ENCODE measurements around the gene TAS1R1.
A peak's percentile ranks its signal among the peaks of the same experiment; 100 is the strongest.

Gene TAS1R1

GRCh38 chr1:6612641-6613360, 57.7 kb downstream of the TAS1R1 start:
- Histone ChIP-seq H3K4me3 (peak overlapping the region; percentile 95), H3K36me3 (ENCODE audit: insufficient read depth, low read length) (peaks cover 15% of the 10 kb centered on the region), H3K27ac (peak overlapping the region; percentile 42; the same call in 1 of the 2 replicates), H3K9me3 (ENCODE audit: low read depth, low read length) (no peaks in the 10 kb centered on the region), H3K9ac (ENCODE audit: insufficient read length) (peak overlapping the region; percentile 87)
- DNase-seq (ENCODE audit: low read depth, low spot score): no peak
- TF ChIP-seq EZH2 (IDR thresholded peaks at IDR 0.05): no peak

GRCh38 chr1:6613361-6614018, 58.4 kb downstream of the TAS1R1 start, which contains the start of gene PHF13:
Gene PHF13, plus strand, starts transcription at chr1:6613731. Its CDS starts 336 bp downstream, at chr1:6614067.
- TF ChIP-seq POLR2AphosphoS5 (IDR thresholded peaks at IDR 0.05; ENCODE audit: borderline replicate concordance, low read depth, low read length) (peak; percentile 65; the same call in 1 of the 2 replicates), EZH2 (IDR thresholded peaks at IDR 0.05) (no peak), FOXP2 (optimal IDR thresholded peaks at IDR 0.05; ENCODE audit: control extremely low read depth, extremely low read length, insufficient read depth) (peak; percentile 80)
- peak within 1 kb of the TSS; percentile 42; the same call in 1 of the 2 replicates for H3K27ac ChIP-seq
- DNase-seq (ENCODE audit: low read depth, low spot score): peak; percentile 95
- peak within 1 kb of the TSS; percentile 95 for H3K4me3 ChIP-seq
- peak within 1 kb of the TSS; percentile 87 for H3K9ac ChIP-seq (ENCODE audit: insufficient read length)
- H3K36me3 ChIP-seq (ENCODE audit: insufficient read depth, low read length): peaks cover 20% of the 10 kb centered on the region
- no peaks in the 10 kb centered on the region for H3K9me3 ChIP-seq (ENCODE audit: low read depth, low read length)

GRCh38 chr1:6614019-6614928, 59.2 kb downstream of the TAS1R1 start:
- H3K9ac ChIP-seq (ENCODE audit: insufficient read length): peak overlapping the region; percentile 74
- peak overlapping the region; percentile 95 for H3K4me3 ChIP-seq
- no peaks in the 10 kb centered on the region for H3K9me3 ChIP-seq (ENCODE audit: low read depth, low read length)
- TF ChIP-seq POLR2AphosphoS5 (IDR thresholded peaks at IDR 0.05; ENCODE audit: borderline replicate concordance, low read depth, low read length) (no peak), FOXP2 (optimal IDR thresholded peaks at IDR 0.05; ENCODE audit: control extremely low read depth, extremely low read length, insufficient read depth) (no peak), EZH2 (IDR thresholded peaks at IDR 0.05) (no peak)
- peaks cover 27% of the 10 kb centered on the region for H3K36me3 ChIP-seq (ENCODE audit: insufficient read depth, low read length)
- 0 out of 2 replicates have a peak overlapping the region, but pooled peaks have one; percentile 31 for H3K27ac ChIP-seq
- DNase-seq (ENCODE audit: low read depth, low spot score): no peak

- peak overlapping the region; percentile 79 for H3K9ac ChIP-seq (ENCODE audit: insufficient read length)
Observed at GRCh38 chr1:6614929-6615785, 60.0 kb downstream of the TAS1R1 start.

GRCh38 chr1:6619045-6619444, 63.9 kb downstream of the TAS1R1 start:
- DNase-seq (ENCODE audit: low read depth, low spot score): no peak
- no peak overlapping the region for H3K4me3 ChIP-seq
- TF ChIP-seq EZH2 (IDR thresholded peaks at IDR 0.05) (no peak), FOXP2 (optimal IDR thresholded peaks at IDR 0.05; ENCODE audit: control extremely low read depth, extremely low read length, insufficient read depth) (no peak), POLR2AphosphoS5 (IDR thresholded peaks at IDR 0.05; ENCODE audit: borderline replicate concordance, low read depth, low read length) (no peak)
- no peak overlapping the region for H3K27ac ChIP-seq
- H3K9ac ChIP-seq (ENCODE audit: insufficient read length): no peak overlapping the region
- H3K36me3 ChIP-seq (ENCODE audit: insufficient read depth, low read length): peaks cover 68% of the 10 kb centered on the region
- no peaks in the 10 kb centered on the region for H3K9me3 ChIP-seq (ENCODE audit: low read depth, low read length)

More at GRCh38 chr1:6614929-6615785, 60.0 kb downstream of the TAS1R1 start:
- TF ChIP-seq POLR2AphosphoS5 (IDR thresholded peaks at IDR 0.05; ENCODE audit: borderline replicate concordance, low read depth, low read length) (no peak), FOXP2 (optimal IDR thresholded peaks at IDR 0.05; ENCODE audit: control extremely low read depth, extremely low read length, insufficient read depth) (no peak), EZH2 (IDR thresholded peaks at IDR 0.05) (no peak)
- Histone ChIP-seq H3K27ac (peak overlapping the region; percentile 68), H3K9me3 (ENCODE audit: low read depth, low read length) (no peaks in the 10 kb centered on the region), H3K4me3 (peak overlapping the region; percentile 95), H3K36me3 (ENCODE audit: insufficient read depth, low read length) (peaks cover 36% of the 10 kb centered on the region)
- no peak for DNase-seq (ENCODE audit: low read depth, low spot score)

GRCh38 chr1:6621429-6622391, 66.6 kb downstream of the TAS1R1 start:
- H3K27ac ChIP-seq: peak overlapping the region; percentile 23
- peaks cover 65% of the 10 kb centered on the region for H3K36me3 ChIP-seq (ENCODE audit: insufficient read depth, low read length)
- H3K9ac ChIP-seq (ENCODE audit: insufficient read length): peak overlapping the region; percentile 26
- TF ChIP-seq POLR2AphosphoS5 (IDR thresholded peaks at IDR 0.05; ENCODE audit: borderline replicate concordance, low read depth, low read length) (no peak), FOXP2 (optimal IDR thresholded peaks at IDR 0.05; ENCODE audit: control extremely low read depth, extremely low read length, insufficient read depth) (no peak), EZH2 (IDR thresholded peaks at IDR 0.05) (no peak)
- no peak for DNase-seq (ENCODE audit: low read depth, low spot score)
- no peak overlapping the region for H3K4me3 ChIP-seq
- no peaks in the 10 kb centered on the region for H3K9me3 ChIP-seq (ENCODE audit: low read depth, low read length)

All from SK-N-MC (cell line).